ENCODE data around the gene OST4.
"Not testable (repeated sequence)": the region's sequence is repeated elsewhere in the genome, so short reads cannot be mapped to it uniquely, and the experiment has no call there.

OST4 gene

GRCh38 chr2:27078267-27079194 is 7.1 kb upstream of the OST4 start, which contains the start of gene EMILIN1:
TSS of gene EMILIN1 (plus strand) at chr2:27078615. CDS start at chr2:27079066, 451 bp downstream.
- DNase-seq (ENCODE audit: low read depth), result no peak

GRCh38 chr2:27077231-27077630 is 5.8 kb upstream of the OST4 start:
- no peak for DNase-seq (ENCODE audit: low read depth)

- DNase-seq (ENCODE audit: low read depth), result no peak
Observed at GRCh38 chr2:27076323-27076722, 4.9 kb upstream of the OST4 start.

GRCh38 chr2:27075566-27075871 is 4.1 kb upstream of the OST4 start:
- DNase-seq (ENCODE audit: low read depth), result not testable (repeated sequence)

- DNase-seq (ENCODE audit: low read depth), result peak; percentile 50
Observed at GRCh38 chr2:27074738-27075565, 3.5 kb upstream of the OST4 start.

GRCh38 chr2:27073782-27074181 is 2.3 kb upstream of the OST4 start:
- DNase-seq (ENCODE audit: low read depth), result no peak

DNA sequence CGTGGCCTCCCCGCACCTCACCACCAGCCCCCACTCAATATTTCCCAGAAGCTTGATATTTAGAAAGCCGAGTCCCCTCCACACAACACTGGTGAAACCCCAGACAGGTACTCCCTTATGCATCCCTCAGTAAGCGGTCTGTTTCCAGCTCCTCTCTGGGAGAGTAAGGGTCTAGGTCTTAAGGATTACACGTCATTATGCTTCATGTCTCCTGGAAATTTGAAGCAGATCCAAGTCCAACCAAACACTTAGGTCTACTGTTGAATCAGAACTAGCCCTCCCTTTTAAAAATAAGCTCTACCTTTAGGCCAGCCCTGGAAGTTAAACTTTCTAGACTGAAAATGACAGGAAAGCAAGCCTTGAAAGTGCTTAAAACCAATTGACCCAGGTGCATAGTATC is 1.5 kb upstream of the OST4 start:
- DNase-seq (ENCODE audit: low read depth), result no peak

DNA sequence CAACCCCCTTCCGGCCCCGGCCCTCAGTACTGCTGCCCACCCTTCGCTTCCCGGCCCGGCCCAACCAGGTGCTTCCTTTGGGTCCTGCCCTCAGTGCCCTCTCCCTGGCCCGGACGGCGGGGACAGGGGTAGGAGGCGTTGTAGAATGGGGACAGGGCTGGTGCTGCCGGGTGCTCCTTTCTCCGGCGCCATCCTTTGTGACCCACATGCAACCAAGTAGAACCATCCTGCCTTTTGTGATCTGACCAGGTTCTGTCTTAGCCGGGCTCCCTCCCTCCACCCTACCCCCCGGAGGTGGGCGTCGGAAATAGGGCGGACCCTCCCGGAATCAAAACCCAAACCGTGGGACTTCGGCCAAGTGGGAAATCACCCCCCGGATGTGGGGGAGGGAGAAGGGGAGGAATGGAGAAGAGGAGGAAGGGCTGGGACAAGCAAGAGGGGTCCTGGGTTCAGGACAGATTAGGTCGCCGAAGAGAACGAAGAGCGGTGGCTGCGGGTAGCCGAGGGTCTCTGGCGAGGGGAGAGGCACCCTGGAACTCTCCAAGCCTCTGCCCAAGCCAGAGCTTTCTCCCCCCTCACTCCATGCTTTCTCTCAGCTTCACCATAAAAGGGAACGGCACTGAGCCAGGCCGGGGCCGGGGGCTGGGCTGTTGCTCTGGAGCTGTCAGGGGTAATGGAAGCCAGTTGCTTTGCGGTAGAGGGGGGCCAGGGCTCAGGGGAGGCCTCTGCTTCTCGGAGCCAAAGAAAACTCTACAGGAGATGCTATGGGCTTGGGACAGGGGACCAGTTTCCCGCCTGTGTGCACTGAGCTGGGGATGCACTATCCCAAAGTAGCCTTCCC is 756 bp upstream of the OST4 start:
- DNase-seq (ENCODE audit: low read depth), result no peak

GRCh38 chr2:27070653-27071276 is 689 bp downstream of the OST4 start:
- no peak for DNase-seq (ENCODE audit: low read depth)

GRCh38 chr2:27069961-27070618 is 1.4 kb downstream of the OST4 start:
- DNase-seq (ENCODE audit: low read depth), result no peak

GRCh38 chr2:27069436-27069835 is 2.0 kb downstream of the OST4 start:
- no peak for DNase-seq (ENCODE audit: low read depth)

DNA sequence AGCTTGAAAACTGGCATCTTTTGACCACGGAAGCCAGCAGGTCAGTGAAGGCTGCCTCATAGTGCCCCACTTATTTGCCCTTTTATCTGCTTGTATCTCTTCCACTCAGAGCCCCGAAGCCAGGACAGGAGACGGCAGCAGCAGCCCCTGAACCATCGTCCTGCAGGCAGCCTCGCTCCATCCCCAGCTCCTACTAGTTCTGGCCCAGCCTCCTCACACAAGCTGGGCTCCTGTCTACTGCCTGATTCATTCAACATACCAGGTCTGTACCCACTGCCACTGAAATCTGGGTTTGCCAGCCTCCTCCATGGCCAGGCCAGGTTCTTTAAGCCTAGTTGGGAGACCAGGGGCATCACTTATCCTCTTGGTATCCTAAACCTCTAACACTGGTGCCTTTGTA is 4.1 kb downstream of the OST4 start:
- DNase-seq (ENCODE audit: low read depth), result no peak

- DNase-seq (ENCODE audit: low read depth), result no peak
Observed at GRCh38 chr2:27065128-27065527, 6.3 kb downstream of the OST4 start.

GRCh38 chr2:27060323-27060722 is 11.1 kb downstream of the OST4 start:
- DNase-seq (ENCODE audit: low read depth), result no peak

DNA sequence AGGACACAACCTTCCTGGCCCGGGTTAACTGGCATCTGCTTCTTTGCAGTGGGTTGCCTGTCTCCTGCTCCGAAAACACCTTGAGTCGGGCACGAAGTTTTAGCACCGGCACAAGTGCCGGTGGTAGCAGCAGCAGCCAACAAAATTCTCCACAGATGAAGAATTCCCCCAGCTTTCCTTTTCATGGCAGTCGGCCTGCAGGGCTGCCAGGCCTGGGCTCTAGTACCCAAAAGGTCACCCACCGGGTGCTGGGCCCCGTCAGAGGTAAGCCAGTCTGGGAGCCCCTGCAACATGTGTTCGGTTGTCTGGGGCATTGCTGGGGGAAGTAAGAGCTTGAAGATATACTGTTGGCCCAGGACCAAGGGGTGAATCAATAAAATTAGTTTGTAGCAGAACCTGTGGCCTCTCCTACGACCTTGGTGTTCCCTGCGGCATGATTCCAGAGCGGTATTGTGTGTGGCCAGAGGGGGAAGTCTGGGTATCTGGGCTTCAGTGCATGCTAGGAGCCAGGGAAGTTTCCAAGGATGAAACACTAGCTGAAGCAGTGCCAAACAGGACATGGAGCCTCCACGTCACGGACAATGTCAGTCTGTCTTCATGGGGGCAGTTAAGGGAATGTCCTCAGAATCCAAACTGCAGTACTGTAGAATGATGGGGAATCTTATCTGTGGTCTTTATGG is 12.2 kb downstream of the OST4 start:
- no peak for DNase-seq (ENCODE audit: low read depth)

- DNase-seq (ENCODE audit: low read depth), result no peak
Observed at GRCh38 chr2:27058210-27058609, 13.2 kb downstream of the OST4 start.

DNA sequence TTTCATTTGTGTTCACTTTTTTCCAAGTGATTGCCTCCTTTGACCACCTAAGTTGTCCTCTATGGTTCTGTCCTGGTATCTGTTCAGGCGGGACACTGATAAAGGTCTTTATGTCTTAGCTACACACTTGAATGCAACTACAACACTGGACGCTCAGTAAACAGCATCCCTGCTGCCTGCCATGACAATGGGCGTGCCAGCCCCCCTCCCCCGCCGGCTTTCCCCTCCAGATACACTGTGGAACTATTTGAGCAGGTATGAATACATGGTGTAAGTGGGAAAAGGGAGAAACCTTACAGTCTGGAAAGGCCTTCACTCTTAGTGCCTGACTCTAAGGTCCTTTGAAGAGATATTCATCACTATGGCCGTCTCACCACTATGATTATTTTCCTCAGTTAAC is 14.3 kb downstream of the OST4 start:
- no peak for DNase-seq (ENCODE audit: low read depth)

GRCh38 chr2:27054721-27055120 is 16.7 kb downstream of the OST4 start:
- no peak for DNase-seq (ENCODE audit: low read depth)

- DNase-seq (ENCODE audit: low read depth), result no peak
Observed at GRCh38 chr2:27053776-27054175, 17.7 kb downstream of the OST4 start.

DNA sequence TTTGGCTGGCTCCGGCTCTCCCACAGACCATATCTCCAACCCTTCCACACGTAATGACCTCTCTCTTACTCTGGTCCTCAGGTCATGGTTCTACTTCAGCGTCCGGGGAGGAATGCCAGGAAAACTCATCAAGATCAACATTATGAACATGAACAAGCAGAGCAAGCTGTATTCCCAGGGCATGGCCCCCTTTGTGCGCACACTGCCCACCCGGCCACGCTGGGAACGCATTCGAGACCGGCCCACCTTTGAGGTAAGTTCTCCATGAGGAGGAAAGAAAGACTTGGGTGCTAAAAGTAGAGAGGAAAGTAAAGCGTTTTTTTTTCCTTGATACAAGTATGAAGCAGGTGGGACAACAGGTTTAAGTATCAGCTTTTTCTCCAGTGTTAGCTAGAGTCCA is 18.1 kb downstream of the OST4 start:
- DNase-seq (ENCODE audit: low read depth), result no peak
